GM12892 (cell line): ENCODE measurements around the gene TMEM81.

ENCODE experiments used
- DNase-seq: peaks from one replicate; pipeline ENCODE4 v3.0.0; 2011; ENCODE audit not compliant: insufficient read length
- FAIRE-seq: peaks from 2 replicates; lab custom pipeline; 2011; peaks lifted over from hg19 to GRCh38; lab: Jason Lieb, UNC
- POLR2A ChIP-seq: IDR thresholded peaks from 2 replicates; pipeline ENCODE4 v1.6.1; 2011; ENCODE audit warnings: low read depth, low read length, control low read depth
- POLR2AphosphoS5 ChIP-seq: IDR thresholded peaks from 2 replicates; pipeline ENCODE4 v1.6.1; 2011; ENCODE audit warnings: low read depth, low read length, control low read depth
- TAF1 ChIP-seq: IDR thresholded peaks from 2 replicates; pipeline ENCODE4 v1.6.1; 2011; ENCODE audit warnings: low read depth, mild to moderate bottlenecking, control low read depth, low read length, borderline replicate concordance

Gene TMEM81

DNA sequence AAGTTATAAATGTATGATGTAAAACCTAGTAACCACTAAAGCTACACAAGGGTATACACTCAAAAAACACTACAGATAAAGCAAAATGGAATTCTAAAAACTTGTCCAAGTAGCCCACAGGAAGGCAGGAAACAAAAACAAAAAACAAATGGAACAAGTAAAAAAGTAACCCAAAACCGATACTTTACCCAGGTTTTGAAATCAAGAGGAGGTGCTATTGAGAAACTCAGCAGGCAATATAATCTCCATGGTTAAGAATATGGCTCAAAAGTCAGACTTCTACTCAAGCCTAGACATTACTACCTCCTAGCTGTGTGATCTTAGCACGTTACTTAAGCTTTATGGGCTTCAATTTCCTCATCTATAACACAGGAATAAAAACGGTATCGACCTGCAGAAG is 24.2 kb upstream of the TMEM81 start:
- FAIRE-seq = no peak
- TF ChIP-seq POLR2A = no peak
- no peak for TF ChIP-seq POLR2AphosphoS5
- no peak for TF ChIP-seq TAF1

DNA sequence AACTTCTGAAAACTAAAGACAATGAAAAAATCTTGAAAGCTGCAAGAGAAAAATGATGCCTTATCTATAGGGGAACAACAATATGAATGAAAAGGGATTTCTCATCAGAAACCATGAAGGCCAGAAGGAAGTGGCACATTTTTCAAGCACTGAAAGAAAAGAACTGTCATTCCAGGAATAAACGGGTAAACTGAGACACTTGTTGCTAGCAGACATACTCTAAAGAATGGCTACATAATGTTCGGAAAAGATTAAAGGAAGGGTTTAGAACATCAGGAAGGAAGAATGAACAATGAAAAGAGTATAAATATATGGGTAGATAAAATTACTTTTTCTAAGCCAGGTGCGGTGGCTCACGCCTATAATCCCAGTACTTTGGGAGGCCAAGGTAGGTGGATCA is 23.1 kb upstream of the TMEM81 start:
- no peak for TF ChIP-seq POLR2AphosphoS5
- no peak for TF ChIP-seq POLR2A
- TF ChIP-seq TAF1 = no peak
- no peak for FAIRE-seq
- no peak for DNase-seq

More for the DNA sequence above, 24.2 kb upstream of the TMEM81 start:
- no peak for DNase-seq

DNA sequence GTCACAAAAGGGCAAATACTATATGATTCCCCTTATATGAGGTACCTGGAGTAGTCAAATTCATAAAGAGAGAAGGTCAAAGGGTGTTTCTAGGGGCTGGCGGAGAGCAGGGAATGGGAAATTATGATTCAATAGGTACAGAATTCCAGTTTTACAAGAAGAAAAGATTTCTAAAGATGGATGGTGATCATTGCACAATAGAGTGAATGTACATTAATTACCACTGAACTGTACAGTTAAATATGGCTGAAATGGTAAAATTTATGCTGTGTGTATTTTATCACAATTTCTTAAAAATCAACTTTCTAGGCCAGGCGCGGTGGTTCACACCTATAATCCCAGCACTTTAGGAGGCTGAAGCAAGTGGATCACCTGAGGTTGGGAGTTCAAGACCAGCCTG is 18.1 kb upstream of the TMEM81 start:
- TF ChIP-seq POLR2AphosphoS5 = no peak
- TF ChIP-seq POLR2A = no peak
- TF ChIP-seq TAF1 = no peak
- no peak for DNase-seq
- FAIRE-seq = no peak

- DNase-seq = no peak
- FAIRE-seq = no peak
- TF ChIP-seq TAF1 (no peak), POLR2AphosphoS5 (no peak), POLR2A (no peak)
Observed at GRCh38 chr1:205098242-205098641, 14.0 kb upstream of the TMEM81 start.

- FAIRE-seq = no peak
- TF ChIP-seq POLR2AphosphoS5 = no peak
- no peak for TF ChIP-seq POLR2A
- TF ChIP-seq TAF1 = no peak
- no peak for DNase-seq
Observed at GRCh38 chr1:205095422-205095821, 11.2 kb upstream of the TMEM81 start.

- FAIRE-seq (no peak), DNase-seq (no peak)
- TF ChIP-seq POLR2A (no peak), POLR2AphosphoS5 (no peak), TAF1 (no peak)
Observed at GRCh38 chr1:205091043-205091740, 6.9 kb upstream of the TMEM81 start.

DNA sequence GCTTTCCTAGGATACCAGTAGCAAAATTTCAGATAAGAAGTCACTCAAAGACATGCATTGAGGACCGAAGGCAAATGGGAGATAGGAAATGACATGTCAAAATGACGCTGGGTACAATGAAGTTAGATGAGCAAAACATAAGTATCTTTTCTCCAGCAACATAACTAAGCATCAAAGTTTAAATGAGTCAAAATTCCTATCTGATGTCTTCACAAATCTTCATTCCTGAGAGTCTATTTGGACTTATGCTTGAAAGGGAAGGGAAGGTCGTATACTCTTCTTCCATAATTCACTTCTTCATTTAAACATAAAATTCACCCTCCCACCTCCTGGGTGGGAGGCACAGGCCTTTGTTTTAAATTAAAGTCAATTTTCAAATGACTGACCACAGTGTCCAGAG is 4.1 kb upstream of the TMEM81 start:
- no peak for DNase-seq
- FAIRE-seq = no peak
- TF ChIP-seq TAF1 = no peak
- no peak for TF ChIP-seq POLR2AphosphoS5
- no peak for TF ChIP-seq POLR2A

DNA sequence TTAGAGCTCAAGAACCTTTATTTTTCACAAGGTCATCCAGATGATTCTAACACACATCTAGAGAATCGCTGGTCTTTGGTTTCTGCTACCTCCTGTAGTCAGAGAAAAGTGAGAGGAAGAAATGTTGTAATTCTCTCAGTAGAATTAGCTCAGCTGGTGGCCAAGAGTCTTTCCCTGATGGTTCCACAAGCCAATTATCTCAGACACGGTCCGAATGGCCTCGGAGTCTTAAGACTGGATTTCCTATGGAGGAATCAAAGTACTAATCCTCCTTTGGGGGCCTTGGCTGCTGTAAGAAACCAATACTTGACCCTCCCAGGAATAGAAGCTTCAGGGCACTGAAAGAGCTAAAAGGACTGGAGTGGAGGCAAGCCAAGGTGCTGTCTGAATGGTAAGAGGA is 1.8 kb downstream of the TMEM81 start:
- TF ChIP-seq TAF1 = no peak
- TF ChIP-seq POLR2A = no peak
- no peak for TF ChIP-seq POLR2AphosphoS5
- FAIRE-seq (no peak), DNase-seq (no peak)

DNA sequence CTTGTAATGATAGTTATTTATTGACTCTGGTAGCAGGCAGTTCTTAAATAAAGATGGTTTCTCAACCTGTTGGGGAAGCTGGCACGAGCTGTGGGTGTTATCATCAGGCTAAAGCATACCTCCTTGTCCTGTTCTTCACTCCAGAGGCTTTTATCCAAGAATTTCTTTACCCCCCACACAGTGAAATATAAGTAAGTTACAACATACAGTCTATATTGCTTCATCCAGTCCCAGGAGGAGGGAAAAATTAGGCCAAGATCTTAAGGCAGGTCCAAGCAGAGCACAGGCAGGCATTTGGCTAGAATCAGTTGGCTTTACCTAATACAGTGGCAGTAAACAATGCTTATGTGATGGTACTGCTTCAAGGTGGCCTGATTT is 6.3 kb downstream of the TMEM81 start:
- FAIRE-seq (no peak), DNase-seq (no peak)
- no peak for TF ChIP-seq POLR2AphosphoS5

DNA sequence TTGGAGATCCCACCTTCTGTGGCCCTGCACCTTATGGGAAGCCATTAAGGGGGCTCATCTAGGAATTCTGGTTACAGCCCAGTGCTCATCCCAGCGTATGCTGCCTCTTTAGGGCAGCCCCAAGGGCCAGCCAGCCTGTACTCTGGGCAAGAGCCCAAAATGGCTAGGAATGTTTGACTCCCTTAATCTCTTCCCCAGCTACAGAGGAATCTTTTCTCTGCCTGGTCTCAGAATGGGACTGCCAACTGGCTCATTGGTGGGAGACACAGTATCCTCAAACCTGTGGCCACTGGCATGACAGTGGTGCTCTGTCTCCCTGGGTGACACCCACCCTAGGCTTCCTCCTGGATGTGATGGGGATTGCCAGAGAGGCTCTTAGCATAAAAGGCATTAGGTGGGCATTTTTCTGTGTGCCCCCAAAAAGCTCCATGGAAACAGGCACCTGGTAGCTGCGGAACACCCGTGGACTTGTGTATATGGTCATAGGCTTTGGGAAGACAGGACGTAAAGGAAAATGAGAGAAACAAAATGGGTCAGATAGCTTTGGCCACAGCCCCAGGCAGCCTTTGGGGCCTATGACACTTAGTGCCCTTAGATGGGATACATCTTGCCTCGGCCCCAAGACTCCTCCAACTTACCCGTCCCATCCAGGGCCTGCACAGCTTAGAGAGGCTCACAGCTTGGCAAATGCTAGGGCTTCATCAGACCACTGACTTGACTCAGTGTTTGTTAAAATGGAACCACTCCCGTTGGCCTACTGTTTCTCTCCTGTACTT is 6.9 kb downstream of the TMEM81 start:
- no peak for FAIRE-seq
- no peak for DNase-seq
- TF ChIP-seq TAF1 = no peak
- no peak for TF ChIP-seq POLR2A
- no peak for TF ChIP-seq POLR2AphosphoS5

DNA sequence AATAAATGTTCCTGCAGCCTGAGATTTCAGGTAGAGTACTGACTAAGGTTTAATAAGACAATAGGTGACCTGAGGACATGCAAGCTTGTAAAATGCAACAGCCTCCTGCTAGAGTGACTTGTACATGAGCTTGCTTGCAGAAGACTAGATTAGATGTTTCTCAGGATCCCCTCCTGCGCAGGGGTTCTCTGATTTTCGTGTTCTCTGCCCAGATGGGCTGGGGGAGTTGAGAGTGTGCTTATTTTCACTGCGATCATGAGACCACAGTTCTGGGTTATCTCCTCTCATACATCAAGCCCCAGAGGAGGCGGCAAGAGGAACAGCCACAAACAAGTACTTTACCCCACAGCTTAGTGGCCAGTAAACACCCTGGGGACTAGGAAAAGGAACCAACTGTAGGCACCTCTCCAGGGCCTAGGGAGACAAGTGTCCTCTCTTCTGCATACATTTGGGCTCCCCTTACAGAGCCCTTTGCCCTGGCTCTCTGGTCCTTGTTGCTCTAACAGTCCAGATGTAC is 8.0 kb downstream of the TMEM81 start:
- TF ChIP-seq TAF1 (no peak), POLR2A (no peak), POLR2AphosphoS5 (no peak)
- FAIRE-seq (no peak), DNase-seq (no peak)

DNA sequence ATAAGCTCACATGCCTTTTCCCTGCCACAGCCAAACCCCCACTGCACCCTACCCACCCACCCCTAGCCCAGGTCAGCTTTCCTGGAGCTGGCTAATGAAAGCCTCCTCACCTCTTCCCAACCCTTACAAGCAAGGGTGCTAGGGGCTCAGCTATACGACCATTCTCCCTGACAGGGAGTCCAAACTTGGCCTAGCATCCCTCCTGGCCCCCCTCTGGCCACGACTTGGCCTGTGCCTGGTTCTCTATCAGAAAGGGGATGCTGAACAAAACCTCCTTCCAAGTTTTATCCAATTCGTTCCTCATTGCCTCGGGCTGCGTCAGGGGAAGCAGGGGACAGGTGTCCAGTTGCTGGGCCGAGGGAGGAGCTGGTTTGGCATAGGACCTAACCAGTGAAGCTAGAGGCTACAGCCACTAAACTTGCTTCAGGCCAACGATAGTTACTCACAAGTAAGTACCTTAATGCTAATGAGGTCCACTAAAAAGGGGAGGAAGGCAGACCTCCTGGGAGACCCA is 8.6 kb downstream of the TMEM81 start:
- no peak for TF ChIP-seq POLR2AphosphoS5
- TF ChIP-seq TAF1 = no peak
- FAIRE-seq = no peak

More for the DNA sequence above, 8.6 kb downstream of the TMEM81 start:
- DNase-seq = no peak
